OCI-LY7 (cell line): Measurements from ENCODE around the gene CELF2. TPM values are rescaled to one million over a fixed set of nuclear protein-coding genes. Genes with fewer than 3 reads are reported as not detected.

Experiments
- BruUV-seq: library from RNA; stranded (reverse); fragments of 400-500 nt; replicated peaks from 2 replicates; lab custom pipeline; 2021; lab: Mats Ljungman, UMichigan
- CTCF ChIA-PET: fragments of 300-600 bp; sonication (Branson Sonifier 250); formaldehyde crosslinking; loops from one replicate; lab custom pipeline; 2022; ENCODE audit warnings: antibody characterized with exemption; ENCODE audit not compliant: unreplicated experiment; lab: Charles Lee
- POLR2A ChIA-PET: fragments of 300-600 bp; sonication (Branson Sonifier 250); formaldehyde crosslinking; loops from one replicate; lab custom pipeline; 2022; ENCODE audit warnings: antibody characterized with exemption; lab: Charles Lee
- DNase-seq: peaks from one replicate; pipeline ENCODE4 v3.0.0-alpha.2; 2015; ENCODE audit warnings: low spot score
- H2AFZ ChIP-seq: fragments of 200-600 bp; sonication (generic), shearing (Covaris generic); 2 replicates; pipeline ENCODE4 v1.6.1; 2014; ENCODE audit warnings: mild to moderate bottlenecking, antibody characterized with exemption, low read length, moderate library complexity
- H3K27ac ChIP-seq: fragments of 200-600 bp; sonication (generic); 2 replicates; pipeline ENCODE4 v1.5.1; 2014; ENCODE audit warnings: mixed run types, low read depth, mild to moderate bottlenecking, moderate library complexity, low read length, inconsistent platforms; ENCODE audit not compliant: poor library complexity, severe bottlenecking
- H3K36me3 ChIP-seq: fragments of 200-600 bp; sonication (generic); 2 replicates; pipeline ENCODE4 v1.6.1; 2014; ENCODE audit warnings: mild to moderate bottlenecking, antibody characterized with exemption, low read length, moderate library complexity, mixed read lengths; ENCODE audit not compliant: insufficient read depth
- H3K4me1 ChIP-seq: fragments of 200-600 bp; sonication (generic); 2 replicates; pipeline ENCODE4 v1.5.1; 2014; ENCODE audit warnings: mild to moderate bottlenecking, low read length; ENCODE audit not compliant: insufficient read depth, poor library complexity, severe bottlenecking
- H3K4me2 ChIP-seq: fragments of 200-600 bp; sonication (generic); 2 replicates; pipeline ENCODE4 v1.6.1; 2014; ENCODE audit warnings: mild to moderate bottlenecking, low read length
- H3K4me3 ChIP-seq: fragments of 200-600 bp; sonication (generic); 2 replicates; pipeline ENCODE4 v1.5.1; 2014; ENCODE audit warnings: mild to moderate bottlenecking, low read depth, low read length; ENCODE audit not compliant: poor library complexity, severe bottlenecking
- H3K79me2 ChIP-seq: fragments of 200-600 bp; sonication (generic); 2 replicates; pipeline ENCODE4 v1.6.1; 2016; ENCODE audit warnings: low read depth, mild to moderate bottlenecking, low read length, moderate library complexity, mixed read lengths; ENCODE audit not compliant: insufficient read depth
- H3K9me2 ChIP-seq: fragments of 200-600 bp; sonication (generic); 2 replicates; pipeline ENCODE4 v1.6.1; 2016; ENCODE audit warnings: mild to moderate bottlenecking, low read length, mixed read lengths; ENCODE audit not compliant: insufficient read depth
- H3K9me3 ChIP-seq: fragments of 200-600 bp; sonication (generic); 2 replicates; pipeline ENCODE4 v1.6.1; 2014; ENCODE audit warnings: mild to moderate bottlenecking, mixed run types, low read length, mixed read lengths
- H4K20me1 ChIP-seq: fragments of 200-600 bp; sonication (generic); 2 replicates; pipeline ENCODE4 v1.6.1; 2014; ENCODE audit warnings: mild to moderate bottlenecking, antibody characterized with exemption, low read length, moderate library complexity, mixed read lengths; ENCODE audit not compliant: insufficient read depth
- CTCF ChIP-seq: fragments of 200-600 bp; sonication (generic); conservative IDR thresholded peaks from 2 replicates; pipeline ENCODE4 v1.5.1; 2014; ENCODE audit warnings: mild to moderate bottlenecking, antibody characterized with exemption, low read length, moderate library complexity, mixed read lengths
- EZH2phosphoT487 ChIP-seq: fragments of 200-600 bp; sonication (generic); IDR thresholded peaks from 2 replicates; pipeline ENCODE4 v1.6.1; 2018; ENCODE audit warnings: low read depth, borderline replicate concordance, mild to moderate bottlenecking, mixed run types, antibody characterized with exemption, low read length, moderate library complexity, mixed read lengths
- intact Hi-C: fragments of 100-400 bp; cut with micrococcal nuclease; formaldehyde crosslinking; loops from one replicate; pipeline ENCODE4 v1.10.0; 2022; ENCODE audit not compliant: unreplicated experiment
- total RNA-seq, 2 experiments: library from RNA; depleted of rRNA in 1 of 2; stranded (reverse); fragments of >200 nt in 1 of 2; shearing (Covaris generic) in 1 of 2; gene quantifications; 2 replicates each; pipeline ENCODE4 v1.2.3, GENCODE V29; 2014 to 2022

The CELF2 gene
- total RNA-seq, 2 experiments from 2014 or later = 5.4 to 19.1 TPM

- no TSS peak for BruUV-seq
- no peak overlapping the region for H2AFZ ChIP-seq
- TF ChIP-seq EZH2phosphoT487 (no peak), CTCF (no peak)
- no peaks in the 10 kb centered on the region for H3K4me1 ChIP-seq
- DNase-seq = no peak
- intact Hi-C loops = no loop called here
- H3K4me2 ChIP-seq = no peak overlapping the region
- ChIA-PET CTCF (interaction anchor here (0.6 kb wide), 1 partner anchor 546 kb away, joined by 3 read pairs; no protein-coding TSS in a partner anchor), POLR2A (interaction anchor here (1.0 to 1.5 kb wide), 2 partner anchors 12 to 26 kb away, joined by 3 to 4 read pairs; no protein-coding TSS in a partner anchor)
- H3K9me2 ChIP-seq = no peaks in the 10 kb centered on the region
- no peak overlapping the region for H3K4me3 ChIP-seq
- no peaks in the 10 kb centered on the region for H4K20me1 ChIP-seq
- H3K79me2 ChIP-seq = no peaks in the 10 kb centered on the region
- no peak overlapping the region for H3K27ac ChIP-seq
- no peaks in the 10 kb centered on the region for H3K9me3 ChIP-seq
- no peaks in the 10 kb centered on the region for H3K36me3 ChIP-seq
Measured at GRCh38 chr10:11212288-11213085, 194.8 kb downstream of the CELF2 start.

DNA sequence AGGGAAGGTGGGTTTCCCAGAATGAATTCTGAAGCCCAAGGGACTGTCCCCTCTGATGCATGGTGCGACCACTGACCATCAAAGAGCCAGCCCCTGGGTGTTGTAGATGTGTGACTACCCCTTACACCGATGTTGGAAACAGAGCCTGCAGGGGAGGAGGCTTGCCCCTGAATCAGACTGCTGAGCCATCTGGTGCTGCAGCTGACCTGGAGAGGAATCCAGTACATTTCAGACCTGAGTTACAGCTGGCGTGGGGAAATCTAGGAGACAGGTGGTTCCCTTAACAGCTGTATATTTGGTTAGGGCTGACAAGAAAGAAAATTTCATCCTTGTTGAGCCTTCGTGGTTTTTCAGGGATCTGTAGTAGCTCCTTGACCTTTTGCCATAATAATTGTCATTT, 195.5 kb downstream of the CELF2 start:
- Histone ChIP-seq H2AFZ (no peak overlapping the region), H3K79me2 (no peaks in the 10 kb centered on the region), H3K36me3 (no peaks in the 10 kb centered on the region), H3K4me3 (no peak overlapping the region), H3K9me3 (no peaks in the 10 kb centered on the region), H3K4me2 (no peak overlapping the region), H3K9me2 (no peaks in the 10 kb centered on the region), H3K4me1 (no peaks in the 10 kb centered on the region), H3K27ac (no peak overlapping the region), H4K20me1 (no peaks in the 10 kb centered on the region)
- intact Hi-C loops = no loop called here
- BruUV-seq = no TSS peak
- ChIA-PET CTCF (no interaction called here), POLR2A (interaction anchor here (0.6 to 1.5 kb wide), 2 partner anchors 11 to 48 kb away, joined by 3 read pairs; no protein-coding TSS in a partner anchor)
- no peak for DNase-seq
- TF ChIP-seq EZH2phosphoT487 (no peak), CTCF (no peak)

GRCh38 chr10:11214407-11214806, 196.7 kb downstream of the CELF2 start:
- POLR2A ChIA-PET = interaction anchor here (1.1 to 1.4 kb wide), 3 partner anchors 12 to 18 kb away, joined by 3 to 4 read pairs (median 4); no protein-coding TSS in a partner anchor
- no TSS peak for BruUV-seq
- H3K27ac ChIP-seq = no peak overlapping the region
- H2AFZ ChIP-seq = no peak overlapping the region
- H3K4me1 ChIP-seq = no peaks in the 10 kb centered on the region
- H3K4me3 ChIP-seq = no peak overlapping the region
- no peak for TF ChIP-seq CTCF
- TF ChIP-seq EZH2phosphoT487 = no peak
- H3K36me3 ChIP-seq = no peaks in the 10 kb centered on the region
- no peaks in the 10 kb centered on the region for H3K79me2 ChIP-seq
- H3K4me2 ChIP-seq = no peak overlapping the region
- DNase-seq = no peak
- no peaks in the 10 kb centered on the region for H4K20me1 ChIP-seq
- no peaks in the 10 kb centered on the region for H3K9me3 ChIP-seq
- intact Hi-C loops = no loop called here
- CTCF ChIA-PET = interaction anchor here (0.5 kb wide), 1 partner anchor 12 kb away, joined by 4 read pairs; no protein-coding TSS in a partner anchor
- H3K9me2 ChIP-seq = no peaks in the 10 kb centered on the region
